ENCODE data around the gene RSPH3. TPM values are rescaled to one million over a fixed set of nuclear protein-coding genes. Genes with fewer than 3 reads are reported as not detected.

Gene RSPH3
- total RNA-seq, 1 donor from 2014 or later: 21.1 TPM

- no peak for DNase-seq (ENCODE audit: low read depth)
Measured at GRCh38 chr6:158938220-158938619, 61.8 kb downstream of the RSPH3 start.

DNA sequence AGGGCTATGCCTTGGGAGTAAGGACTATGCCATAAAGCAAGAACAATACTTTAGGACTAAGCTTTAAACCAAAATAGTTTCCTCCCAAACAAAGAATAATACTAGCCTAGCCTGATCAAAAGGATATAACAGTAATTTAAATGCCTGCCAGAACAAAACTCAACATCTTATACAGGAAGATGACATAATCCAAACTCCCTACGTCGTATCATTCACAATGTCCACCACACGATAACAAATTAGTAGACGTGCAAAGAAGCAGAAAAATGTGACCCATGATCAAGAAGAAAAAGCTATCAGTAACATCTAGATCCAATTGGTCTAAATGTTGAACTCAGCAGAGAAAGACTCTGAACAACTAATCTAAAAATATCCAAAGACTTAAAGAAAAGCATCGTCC, 65.8 kb downstream of the RSPH3 start:
- no peak for DNase-seq (ENCODE audit: low read depth)

DNA sequence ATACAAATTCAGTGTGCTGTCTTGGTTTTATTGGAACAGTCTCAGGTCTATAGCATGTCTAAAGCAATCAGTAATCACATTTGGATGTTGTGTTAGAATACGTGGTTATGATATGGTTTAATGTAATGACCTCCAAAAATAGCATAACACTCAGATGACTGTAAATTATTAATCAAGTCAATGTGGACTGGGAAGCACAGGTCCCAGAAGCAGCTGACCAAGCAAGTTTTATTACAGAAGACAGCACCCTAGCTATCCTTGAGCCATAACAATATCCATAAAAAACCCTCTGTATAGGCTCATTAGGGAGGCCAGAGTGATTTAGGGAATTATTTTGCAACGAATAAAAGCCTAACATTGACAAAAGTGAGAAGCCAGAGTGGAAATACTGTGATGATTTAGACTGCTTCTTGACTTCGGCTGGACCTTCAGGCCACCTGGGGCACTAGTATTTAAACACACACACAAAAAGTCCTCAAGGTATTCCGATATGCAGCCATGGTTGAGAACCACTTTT, 66.9 kb downstream of the RSPH3 start:
- no peak for DNase-seq (ENCODE audit: low read depth)

DNA sequence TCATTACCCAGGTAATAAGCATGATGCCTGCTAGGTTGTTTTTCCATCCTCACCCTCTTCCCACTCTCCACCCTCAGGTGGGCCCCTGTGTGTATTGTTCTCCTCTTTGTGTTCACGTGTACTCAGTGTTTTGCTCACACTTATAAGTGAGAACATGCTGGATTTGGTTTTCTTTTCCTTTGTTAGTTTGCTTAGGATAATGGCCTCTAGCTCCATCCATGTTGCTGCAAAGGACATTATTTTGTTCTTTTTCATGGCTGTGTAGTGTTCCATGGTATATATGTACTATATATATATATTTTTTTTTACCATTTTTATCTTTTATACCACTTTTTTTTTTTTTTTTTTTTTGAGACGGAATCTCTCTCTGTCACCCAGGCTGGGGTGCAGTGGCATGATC, 71.9 kb downstream of the RSPH3 start:
- DNase-seq (ENCODE audit: low read depth): no peak

GRCh38 chr6:158926414-158926813, 73.6 kb downstream of the RSPH3 start:
- DNase-seq (ENCODE audit: low read depth): peak; percentile 69

GRCh38 chr6:158924499-158925455, 75.2 kb downstream of the RSPH3 start:
- DNase-seq (ENCODE audit: low read depth): no peak

DNA sequence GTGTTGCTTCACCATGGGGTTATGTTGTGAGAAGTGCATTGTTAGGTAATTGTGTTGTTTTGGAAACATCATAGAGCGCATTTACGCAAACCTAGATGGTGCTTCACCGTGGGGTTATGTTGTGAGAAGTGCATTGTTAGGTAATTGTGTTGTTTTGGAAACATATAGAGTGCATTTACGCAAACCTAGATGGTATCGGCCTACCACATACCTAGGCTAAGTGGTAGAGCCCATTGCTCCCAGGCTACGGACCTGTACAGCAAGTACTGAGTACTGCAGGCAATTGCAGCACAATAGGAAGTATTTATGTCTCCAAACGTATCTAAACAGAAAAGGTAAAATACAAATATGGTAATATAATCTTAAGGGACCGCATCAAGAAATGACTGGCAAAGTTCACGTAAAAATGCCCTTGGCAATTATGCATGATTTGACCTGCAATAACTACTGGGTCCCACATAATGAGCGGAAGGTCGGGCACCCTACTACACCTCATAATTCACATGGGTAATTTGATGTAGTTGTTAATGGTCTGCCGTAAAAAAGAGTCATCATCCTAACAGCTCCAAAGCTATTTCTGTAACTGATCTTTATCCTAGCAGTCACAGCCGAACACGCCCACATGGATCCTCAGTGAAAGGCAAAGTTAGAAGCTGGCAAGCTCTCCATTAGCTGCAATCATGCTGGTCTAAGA, 76.0 kb downstream of the RSPH3 start:
- DNase-seq (ENCODE audit: low read depth): no peak

Other genes starting within 250 kb of the RSPH3 start
- 307 and 456 TPM in 2 replicates for gene EZR, start 180.8 kb downstream of the RSPH3 start, total RNA-seq
- 0.05 and 0.35 TPM in 2 replicates for gene TAGAP, start 44.8 kb upstream of the RSPH3 start, total RNA-seq
- 0.10 TPM in 1 of 2 replicates, not detected in the other for gene FNDC1, start 169.2 kb upstream of the RSPH3 start, total RNA-seq

Data from renal cortical epithelial cell (primary cell).